ENCODE measurements around the gene NUAK2.

- TF ChIP-seq CTCF (IDR thresholded peaks at IDR 0.05) (no peak), EP300 (IDR thresholded peaks at IDR 0.05) (no peak)
Observed at GRCh38 chr1:205360891-205361290, 39.3 kb upstream of the NUAK2 start.

Data from ovary (tissue), 3 donors.